Caco-2 (cell line): ENCODE results near the gene ZNF778. TPM values are rescaled to one million over a fixed set of nuclear protein-coding genes. Genes with fewer than 3 reads are reported as not detected.
A peak's percentile ranks its signal among the peaks of the same experiment; 100 is the strongest.
"Not testable (repeated sequence)": the region's sequence is repeated elsewhere in the genome, so short reads cannot be mapped to it uniquely, and the experiment has no call there.

Source experiments
- BruUV-seq: library from RNA; stranded (reverse); fragments of 400-500 nt; replicated peaks from 2 replicates; lab custom pipeline; 2021; lab: Mats Ljungman, UMichigan
- CTCF ChIA-PET: fragments of 300-600 bp; sonication (Branson Sonifier 250); formaldehyde crosslinking; loops from one replicate; lab custom pipeline; 2022; ENCODE audit warnings: antibody characterized with exemption; lab: Charles Lee
- POLR2A ChIA-PET: fragments of 300-600 bp; sonication (Branson Sonifier 250); formaldehyde crosslinking; loops from one replicate; lab custom pipeline; 2022; ENCODE audit warnings: antibody characterized with exemption; lab: Charles Lee
- DNase-seq, 2 experiments: peaks; one replicate each; pipeline versions ENCODE4 v3.0.0 to v3.0.0-alpha.2; 2020 to 2022
- H3K27me3 ChIP-seq: replicated peaks from 2 replicates; pipeline ENCODE4 v1.6.0; 2011; ENCODE audit warnings: low read length; ENCODE audit not compliant: control insufficient read depth, insufficient read depth
- H3K36me3 ChIP-seq: 2 replicates; pipeline ENCODE4 v1.5.1; 2011; ENCODE audit warnings: low read length; ENCODE audit not compliant: control insufficient read depth, insufficient read depth
- H3K4me1 ChIP-seq: fragments of 250-450 bp; sonication (Bioruptor Pico); 2 replicates; pipeline ENCODE4 v1.5.1; 2020; ENCODE audit warnings: mild to moderate bottlenecking
- H3K4me3 ChIP-seq: 2 replicates; pipeline ENCODE4 v1.5.1; 2011; ENCODE audit warnings: low read depth, mild to moderate bottlenecking, control low read depth, low read length
- H3K9me3 ChIP-seq: fragments of 250-450 bp; sonication (Bioruptor Pico); 2 replicates; pipeline ENCODE4 v1.5.1; 2020; ENCODE audit warnings: mild to moderate bottlenecking, moderate library complexity
- H3K27ac Mint-ChIP-seq: one replicate; pipeline ENCODE4 v1.8.0; 2022; ENCODE audit warnings: mixed read lengths; ENCODE audit not compliant: unreplicated experiment
- H3K27me3 Mint-ChIP-seq: one replicate; pipeline ENCODE4 v1.8.0; 2022; ENCODE audit warnings: mixed read lengths; ENCODE audit not compliant: insufficient read depth, unreplicated experiment
- H3K36me3 Mint-ChIP-seq: one replicate; pipeline ENCODE4 v1.8.0; 2022; ENCODE audit warnings: mild to moderate bottlenecking, mixed read lengths; ENCODE audit not compliant: insufficient read depth, unreplicated experiment
- H3K4me1 Mint-ChIP-seq: one replicate; pipeline ENCODE4 v1.8.0; 2022; ENCODE audit warnings: low read depth, mixed read lengths; ENCODE audit not compliant: unreplicated experiment
- H3K4me3 Mint-ChIP-seq: one replicate; pipeline ENCODE4 v1.8.0; 2022; ENCODE audit warnings: mild to moderate bottlenecking, moderate library complexity, mixed read lengths; ENCODE audit not compliant: unreplicated experiment
- H3K9me3 Mint-ChIP-seq: one replicate; pipeline ENCODE4 v1.8.0; 2022; ENCODE audit warnings: mixed read lengths; ENCODE audit not compliant: unreplicated experiment
- CTCF ChIP-seq, 2 experiments: fragments of 200-600 bp in 1 of 2; IDR thresholded peaks; 1 replicate in 1 of 2; 2 replicates in 1 of 2; pipeline versions ENCODE4 v1.5.1 to v1.8.0; 2011 to 2022; ENCODE audit warnings: antibody characterized with exemption in 1 of 2, control low read depth in 1 of 2, inconsistent platforms in 1 of 2, low read depth in 1 of 2, low read length in 1 of 2, mild to moderate bottlenecking in 1 of 2, moderate library complexity in 1 of 2; ENCODE audit not compliant: insufficient read depth in 1 of 2, severe bottlenecking in 1 of 2, unreplicated experiment in 1 of 2
- intact Hi-C: fragments of 100-400 bp; cut with micrococcal nuclease; formaldehyde crosslinking; loops from one replicate; pipeline ENCODE4 v1.10.0; 2022; ENCODE audit not compliant: unreplicated experiment
- total RNA-seq: library from RNA; stranded (reverse); gene quantifications from 2 replicates; pipeline ENCODE4 v1.2.3, GENCODE V29; 2022

Gene ZNF778
- total RNA-seq, 1 experiment from 2014 or later, result 18.1 TPM

GRCh38 chr16:89244754-89245153 is 27.3 kb downstream of the ZNF778 start:
- no peaks in the 10 kb centered on the region for H3K27me3 ChIP-seq
- no peak overlapping the region for H3K4me3 ChIP-seq
- intact Hi-C loops, result loop anchor here (5.0 kb wide), 1 partner anchor 263 kb away; the partner anchor contains the start of gene SPG7
- ChIA-PET CTCF (no interaction called here), POLR2A (no interaction called here)
- H3K4me1 Mint-ChIP-seq, result no peaks in the 10 kb centered on the region
- TF ChIP-seq CTCF (IDR thresholded peaks at IDR 0.05; ENCODE audit: insufficient read depth in 1 of 2, low read depth in 1 of 2, low read length in 1 of 2, severe bottlenecking in 1 of 2, unreplicated experiment in 1 of 2), result no peak
- peaks cover 29% of the 10 kb centered on the region for H3K36me3 Mint-ChIP-seq
- H3K27me3 Mint-ChIP-seq, result no peaks in the 10 kb centered on the region
- peaks cover 4% of the 10 kb centered on the region for H3K9me3 Mint-ChIP-seq
- no peaks in the 10 kb centered on the region; the same call in 1 of the 2 replicates for H3K36me3 ChIP-seq
- BruUV-seq, result no TSS peak
- DNase-seq, result no peak
- H3K4me1 ChIP-seq, result no peaks in the 10 kb centered on the region
- H3K9me3 ChIP-seq, result peaks cover 6% of the 10 kb centered on the region; the same call in 1 of the 2 replicates
- H3K27ac Mint-ChIP-seq, result no peak overlapping the region
- H3K4me3 Mint-ChIP-seq, result no peak overlapping the region

GRCh38 chr16:89246383-89246902 is 28.9 kb downstream of the ZNF778 start:
- no peak for TF ChIP-seq CTCF (IDR thresholded peaks at IDR 0.05; ENCODE audit: insufficient read depth in 1 of 2, low read depth in 1 of 2, low read length in 1 of 2, severe bottlenecking in 1 of 2, unreplicated experiment in 1 of 2)
- no peaks in the 10 kb centered on the region; the same call in 1 of the 2 replicates for H3K36me3 ChIP-seq
- ChIA-PET POLR2A (interaction anchor here (0.5 kb wide), 1 partner anchor 75 kb away, joined by 6 read pairs; the partner anchor contains the start of gene CDH15), CTCF (interaction anchor here (0.6 to 2.0 kb wide), 4 partner anchors 47 to 311 kb away, joined by 3 to 10 read pairs (median 7); no protein-coding TSS in a partner anchor)
- H3K27me3 ChIP-seq, result no peaks in the 10 kb centered on the region
- Mint-ChIP-seq H3K36me3 (peaks cover 23% of the 10 kb centered on the region), H3K27ac (peak overlapping the region; percentile 66), H3K9me3 (peaks cover 16% of the 10 kb centered on the region), H3K4me1 (no peaks in the 10 kb centered on the region), H3K4me3 (peak overlapping the region; percentile 85), H3K27me3 (no peaks in the 10 kb centered on the region)
- TSS peak; percentile 71 for BruUV-seq
- no peaks in the 10 kb centered on the region for H3K4me1 ChIP-seq
- H3K4me3 ChIP-seq, result peak overlapping the region; percentile 63
- DNase-seq, result no peak
- intact Hi-C loops, result loop anchor here (5.0 kb wide), 1 partner anchor 261 kb away; the partner anchor contains the start of gene SPG7
- H3K9me3 ChIP-seq, result peaks cover 3% of the 10 kb centered on the region; the same call in 1 of the 2 replicates

- peak overlapping the region; percentile 63 for H3K4me3 ChIP-seq
- BruUV-seq, result no TSS peak
- H3K27me3 Mint-ChIP-seq, result no peaks in the 10 kb centered on the region
- DNase-seq, result peak; percentile 94 to 98
- H3K9me3 Mint-ChIP-seq, result peaks cover 23% of the 10 kb centered on the region
- H3K4me1 Mint-ChIP-seq, result no peaks in the 10 kb centered on the region
- POLR2A ChIA-PET, result interaction anchor here (0.5 to 0.8 kb wide), 9 partner anchors 76 to 677 kb away, joined by 3 to 6 read pairs (median 4); partner anchors contain the start of genes CDH15, TCF25 and ZC3H18
- no peaks in the 10 kb centered on the region; the same call in 1 of the 2 replicates for H3K36me3 ChIP-seq
- H3K4me3 Mint-ChIP-seq, result peak overlapping the region; percentile 85
- peaks cover 3% of the 10 kb centered on the region; the same call in 1 of the 2 replicates for H3K9me3 ChIP-seq
- H3K27me3 ChIP-seq, result no peaks in the 10 kb centered on the region
- H3K27ac Mint-ChIP-seq, result peak overlapping the region; percentile 66
- peaks cover 26% of the 10 kb centered on the region for H3K36me3 Mint-ChIP-seq
- TF ChIP-seq CTCF (IDR thresholded peaks at IDR 0.05; ENCODE audit: insufficient read depth in 1 of 2, low read depth in 1 of 2, low read length in 1 of 2, severe bottlenecking in 1 of 2, unreplicated experiment in 1 of 2), result no peak
- intact Hi-C loops, result loop anchor here (5.0 kb wide), 1 partner anchor 260 kb away; the partner anchor contains the start of gene SPG7
- H3K4me1 ChIP-seq, result no peaks in the 10 kb centered on the region
- CTCF ChIA-PET, result interaction anchor here (0.6 to 2.0 kb wide), 8 partner anchors 10 to 463 kb away, joined by 3 to 10 read pairs (median 4); partner anchors contain the start of gene ZNF778
Measured at GRCh38 chr16:89246903-89247733, 29.6 kb downstream of the ZNF778 start.

GRCh38 chr16:89247734-89248075 is 30.2 kb downstream of the ZNF778 start:
- H3K9me3 ChIP-seq, DNase-seq, BruUV-seq, H3K27me3 Mint-ChIP-seq, H3K4me1 Mint-ChIP-seq, H3K27me3 ChIP-seq, H3K4me1 ChIP-seq, H3K27ac Mint-ChIP-seq, H3K36me3 ChIP-seq: not testable (repeated sequence)
- intact Hi-C loops, result loop anchor here (5.0 kb wide), 1 partner anchor 260 kb away; the partner anchor contains the start of gene SPG7
- ChIA-PET POLR2A (interaction anchor here (0.5 to 0.8 kb wide), 8 partner anchors 76 to 678 kb away, joined by 3 to 5 read pairs (median 4); partner anchors contain the start of genes CDH15, TCF25 and ZC3H18), CTCF (interaction anchor here (0.6 to 2.0 kb wide), 6 partner anchors 10 to 463 kb away, joined by 3 to 10 read pairs (median 6); partner anchors contain the start of gene ZNF778)
- Mint-ChIP-seq H3K9me3 (peaks cover 24% of the 10 kb centered on the region), H3K36me3 (peaks cover 26% of the 10 kb centered on the region), H3K4me3 (peak overlapping the region; percentile 85)
- peak overlapping the region; percentile 63 for H3K4me3 ChIP-seq
